ENCODE results near the gene ANKRD63. TPM values are rescaled to one million over a fixed set of nuclear protein-coding genes. Genes with fewer than 3 reads are reported as not detected.

Gene ANKRD63
- polyA plus RNA-seq, 1 donor (not counting 4 experiments of a cell fraction or from before 2014, with no cell fraction given), result not detected

DNA sequence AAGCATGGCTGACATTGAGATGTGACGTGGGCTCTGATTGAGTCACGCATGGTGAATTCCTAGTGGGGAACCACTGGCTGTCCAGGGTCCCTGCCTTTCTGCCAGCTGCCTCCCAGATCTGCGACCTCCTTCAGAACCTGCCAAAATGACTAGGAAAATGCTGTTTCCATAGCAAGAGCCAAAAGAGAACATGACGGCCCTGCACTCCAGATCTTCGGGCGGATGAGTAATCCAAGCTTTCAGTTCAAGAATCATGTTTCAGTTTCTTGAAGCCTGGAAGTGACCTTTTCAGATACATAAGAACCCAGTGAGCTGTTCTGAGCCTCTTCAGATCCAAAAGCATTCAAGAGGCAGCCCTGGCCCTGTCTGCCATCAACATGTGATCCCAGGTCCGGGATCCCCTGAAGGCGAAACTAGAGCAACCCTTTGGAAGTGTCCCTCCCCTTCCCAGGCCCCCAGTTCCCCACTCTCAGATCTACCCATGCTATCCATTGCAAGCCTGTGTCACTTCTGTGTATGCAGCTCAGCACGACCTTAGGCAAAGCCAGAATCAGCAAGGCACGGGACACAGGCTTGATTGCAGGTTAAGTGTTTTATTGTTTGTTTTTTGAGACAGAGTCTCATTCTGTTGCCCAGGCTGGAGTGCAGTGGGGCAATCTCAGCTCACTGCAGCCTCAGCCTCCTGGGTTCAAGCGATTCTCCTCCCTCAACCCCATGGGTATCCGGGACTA lies 19.7 kb downstream of the ANKRD63 start:
- Histone ChIP-seq H4K20me1 (ENCODE audit: control insufficient read depth, extremely low read depth, insufficient read depth, low read length) (peaks cover 3% of the 10 kb centered on the region), H3K4me2 (ENCODE audit: control insufficient read depth, extremely low read depth, insufficient read depth, low read depth, low read length) (no peak overlapping the region), H3K9me1 (ENCODE audit: control insufficient read depth, extremely low read depth, insufficient read depth, low read length) (no peaks in the 10 kb centered on the region), H3K27ac (ENCODE audit: control insufficient read depth, insufficient read depth, low read length) (no peak overlapping the region), H3K9me3 (ENCODE audit: control insufficient read depth, low read depth, low read length) (no peaks in the 10 kb centered on the region), H3K36me3 (ENCODE audit: control insufficient read depth in 2 of 2, extremely low read depth in 1 of 2, insufficient read depth in 2 of 2, low read length in 2 of 2) (peaks cover 24 to 35% of the 10 kb centered on the region in 2 experiments), H3K79me2 (ENCODE audit: control insufficient read depth, insufficient read depth, low read length) (peaks cover 4% of the 10 kb centered on the region), H2AFZ (ENCODE audit: control insufficient read depth, low read length) (no peak overlapping the region), H3K4me3 (ENCODE audit: control insufficient read depth in 2 of 3, extremely low read depth in 1 of 3, insufficient read depth in 2 of 3, low read depth in 1 of 3, low read length in 3 of 3) (no peak overlapping the region), H3K4me1 (ENCODE audit: control insufficient read depth, extremely low read depth, insufficient read depth, low read length) (peaks cover 16% of the 10 kb centered on the region), H3K27me3 (ENCODE audit: control insufficient read depth, extremely low read depth, insufficient read depth, low read length) (no peaks in the 10 kb centered on the region), H3K9ac (ENCODE audit: control insufficient read depth, extremely low read depth, insufficient read depth, low read length) (no peak overlapping the region)
- no peak for TF ChIP-seq EZH2 (IDR thresholded peaks at IDR 0.05; ENCODE audit: low read length)
- TF ChIP-seq, protein P1, sequence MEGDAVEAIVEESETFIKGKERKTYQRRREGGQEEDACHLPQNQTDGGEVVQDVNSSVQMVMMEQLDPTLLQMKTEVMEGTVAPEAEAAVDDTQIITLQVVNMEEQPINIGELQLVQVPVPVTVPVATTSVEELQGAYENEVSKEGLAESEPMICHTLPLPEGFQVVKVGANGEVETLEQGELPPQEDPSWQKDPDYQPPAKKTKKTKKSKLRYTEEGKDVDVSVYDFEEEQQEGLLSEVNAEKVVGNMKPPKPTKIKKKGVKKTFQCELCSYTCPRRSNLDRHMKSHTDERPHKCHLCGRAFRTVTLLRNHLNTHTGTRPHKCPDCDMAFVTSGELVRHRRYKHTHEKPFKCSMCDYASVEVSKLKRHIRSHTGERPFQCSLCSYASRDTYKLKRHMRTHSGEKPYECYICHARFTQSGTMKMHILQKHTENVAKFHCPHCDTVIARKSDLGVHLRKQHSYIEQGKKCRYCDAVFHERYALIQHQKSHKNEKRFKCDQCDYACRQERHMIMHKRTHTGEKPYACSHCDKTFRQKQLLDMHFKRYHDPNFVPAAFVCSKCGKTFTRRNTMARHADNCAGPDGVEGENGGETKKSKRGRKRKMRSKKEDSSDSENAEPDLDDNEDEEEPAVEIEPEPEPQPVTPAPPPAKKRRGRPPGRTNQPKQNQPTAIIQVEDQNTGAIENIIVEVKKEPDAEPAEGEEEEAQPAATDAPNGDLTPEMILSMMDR (optimal IDR thresholded peaks at IDR 0.05 in 1 of 3, IDR thresholded peaks at IDR 0.05 in 1 of 3, conservative IDR thresholded peaks at IDR 0.05 in 1 of 3; ENCODE audit: extremely low read depth in 1 of 3, insufficient read depth in 2 of 3, low read length in 3 of 3), result no peak
- FAIRE-seq (no peak), DNase-seq (ENCODE audit: low read depth, low spot score) (no peak)
- dilution Hi-C loops (cut with MboI; ENCODE audit: extremely low pct_ligation_motif_present, low sequenced_read_pairs), result no loop called here

GRCh38 chr15:40259021-40259420 lies 23.8 kb downstream of the ANKRD63 start:
- Histone ChIP-seq H4K20me1 (ENCODE audit: control insufficient read depth, extremely low read depth, insufficient read depth, low read length) (no peaks in the 10 kb centered on the region), H3K4me3 (ENCODE audit: control insufficient read depth in 2 of 3, extremely low read depth in 1 of 3, insufficient read depth in 2 of 3, low read depth in 1 of 3, low read length in 3 of 3) (no peak overlapping the region), H3K4me2 (ENCODE audit: control insufficient read depth, extremely low read depth, insufficient read depth, low read depth, low read length) (no peak overlapping the region), H3K9me1 (ENCODE audit: control insufficient read depth, extremely low read depth, insufficient read depth, low read length) (no peaks in the 10 kb centered on the region), H3K9me3 (ENCODE audit: control insufficient read depth, low read depth, low read length) (no peaks in the 10 kb centered on the region), H3K79me2 (ENCODE audit: control insufficient read depth, insufficient read depth, low read length) (peaks cover 9% of the 10 kb centered on the region), H2AFZ (ENCODE audit: control insufficient read depth, low read length) (no peak overlapping the region), H3K9ac (ENCODE audit: control insufficient read depth, extremely low read depth, insufficient read depth, low read length) (no peak overlapping the region), H3K36me3 (ENCODE audit: control insufficient read depth in 2 of 2, extremely low read depth in 1 of 2, insufficient read depth in 2 of 2, low read length in 2 of 2) (peaks cover 21 to 27% of the 10 kb centered on the region in 2 experiments), H3K27me3 (ENCODE audit: control insufficient read depth, extremely low read depth, insufficient read depth, low read length) (no peaks in the 10 kb centered on the region), H3K4me1 (ENCODE audit: control insufficient read depth, extremely low read depth, insufficient read depth, low read length) (peaks cover 13% of the 10 kb centered on the region), H3K27ac (ENCODE audit: control insufficient read depth, insufficient read depth, low read length) (no peak overlapping the region)
- no peak for TF ChIP-seq EZH2 (IDR thresholded peaks at IDR 0.05; ENCODE audit: low read length)
- TF ChIP-seq, protein P1 (optimal IDR thresholded peaks at IDR 0.05 in 1 of 3, IDR thresholded peaks at IDR 0.05 in 1 of 3, conservative IDR thresholded peaks at IDR 0.05 in 1 of 3; ENCODE audit: extremely low read depth in 1 of 3, insufficient read depth in 2 of 3, low read length in 3 of 3), result no peak
- dilution Hi-C loops (cut with MboI; ENCODE audit: extremely low pct_ligation_motif_present, low sequenced_read_pairs), result no loop called here
- DNase-seq (ENCODE audit: low read depth, low spot score) (no peak), FAIRE-seq (no peak)

Measured in keratinocyte (primary cell).